Tibial nerve (tissue), 3 donors: ENCODE results near the gene SLC9A4.
A peak's percentile ranks its signal among the peaks of the same experiment; 100 is the strongest.

Experiments
- POLR2A ChIP-seq, 2 donors: fragments of 450-650 bp; IDR thresholded peaks; one replicate each; pipeline ENCODE4 v1.6.1; 2017; ENCODE audit warnings: antibody characterized with exemption in 2 of 2, mild to moderate bottlenecking in 2 of 2, moderate library complexity in 2 of 2
- TF ChIP-seq, protein P1 (sequence below), 5 experiments: fragments of 200-600 bp in 3 of 5; fragments of 450-650 bp in 2 of 5; sonication (generic) in 3 of 5; IDR thresholded peaks; one replicate each; pipeline ENCODE4 v1.5.1; 2016 to 2019; ENCODE audit warnings: antibody characterized with exemption in 5 of 5, mild to moderate bottlenecking in 3 of 5, moderate library complexity in 2 of 5

DNA sequence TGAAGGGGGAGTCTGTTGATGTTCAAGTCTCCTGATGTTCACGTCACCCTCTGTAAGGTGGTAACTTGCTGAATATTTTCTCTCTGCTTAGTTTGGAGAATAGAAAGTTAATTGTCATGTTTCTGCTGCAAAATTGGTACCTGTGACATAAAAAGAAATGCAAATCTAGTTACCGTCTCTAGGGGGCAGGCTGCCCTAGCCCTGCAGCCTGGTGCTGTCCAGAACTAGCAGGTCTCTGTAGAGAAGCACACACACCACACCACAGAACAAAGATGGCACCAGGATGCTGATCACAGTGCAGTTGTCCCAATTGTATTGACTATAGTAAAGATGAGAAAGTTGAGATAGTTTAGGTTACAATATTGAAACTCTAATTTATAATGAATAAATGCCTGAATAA, 47.0 kb downstream of the SLC9A4 start:
- TF ChIP-seq, protein P1, sequence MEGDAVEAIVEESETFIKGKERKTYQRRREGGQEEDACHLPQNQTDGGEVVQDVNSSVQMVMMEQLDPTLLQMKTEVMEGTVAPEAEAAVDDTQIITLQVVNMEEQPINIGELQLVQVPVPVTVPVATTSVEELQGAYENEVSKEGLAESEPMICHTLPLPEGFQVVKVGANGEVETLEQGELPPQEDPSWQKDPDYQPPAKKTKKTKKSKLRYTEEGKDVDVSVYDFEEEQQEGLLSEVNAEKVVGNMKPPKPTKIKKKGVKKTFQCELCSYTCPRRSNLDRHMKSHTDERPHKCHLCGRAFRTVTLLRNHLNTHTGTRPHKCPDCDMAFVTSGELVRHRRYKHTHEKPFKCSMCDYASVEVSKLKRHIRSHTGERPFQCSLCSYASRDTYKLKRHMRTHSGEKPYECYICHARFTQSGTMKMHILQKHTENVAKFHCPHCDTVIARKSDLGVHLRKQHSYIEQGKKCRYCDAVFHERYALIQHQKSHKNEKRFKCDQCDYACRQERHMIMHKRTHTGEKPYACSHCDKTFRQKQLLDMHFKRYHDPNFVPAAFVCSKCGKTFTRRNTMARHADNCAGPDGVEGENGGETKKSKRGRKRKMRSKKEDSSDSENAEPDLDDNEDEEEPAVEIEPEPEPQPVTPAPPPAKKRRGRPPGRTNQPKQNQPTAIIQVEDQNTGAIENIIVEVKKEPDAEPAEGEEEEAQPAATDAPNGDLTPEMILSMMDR (IDR thresholded peaks at IDR 0.05): peak in 4 of 5 experiments; percentile 18 to 41 (median 26)
- TF ChIP-seq POLR2A (IDR thresholded peaks at IDR 0.05): no peak
